AG09319 (cell line): ENCODE measurements around the gene SYT9.

ENCODE experiments used
- DNase-seq: peaks from one replicate; pipeline ENCODE4 v3.0.0-alpha.2; 2010; ENCODE audit warnings: low read depth; ENCODE audit errors: extremely low read depth
- TF ChIP-seq, protein P1 (sequence below): IDR thresholded peaks from 2 replicates; pipeline ENCODE4 v1.5.1; 2011; ENCODE audit warnings: low read depth, mild to moderate bottlenecking, inconsistent platforms, low read length, moderate library complexity

Gene SYT9

DNA sequence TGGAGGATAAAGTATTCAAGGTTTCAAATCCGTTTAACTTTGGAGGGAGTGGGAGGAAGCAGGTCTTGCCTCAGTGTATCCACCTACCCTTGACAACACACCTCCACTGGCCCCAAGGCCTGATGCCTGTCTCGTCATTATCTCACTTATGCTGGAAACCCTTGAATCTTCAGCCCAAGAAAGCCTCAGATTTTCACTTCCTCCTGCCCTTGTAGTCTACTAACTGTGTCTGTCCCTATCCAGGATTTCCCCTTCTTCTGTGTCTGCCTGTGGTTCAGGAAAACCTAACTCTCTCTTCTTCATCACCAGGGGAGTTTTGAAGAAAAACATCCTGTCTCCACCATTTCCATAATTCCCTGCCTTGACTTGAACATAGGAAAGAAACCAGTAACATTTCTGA is 56.1 kb downstream of the SYT9 start:
- TF ChIP-seq, protein P1, sequence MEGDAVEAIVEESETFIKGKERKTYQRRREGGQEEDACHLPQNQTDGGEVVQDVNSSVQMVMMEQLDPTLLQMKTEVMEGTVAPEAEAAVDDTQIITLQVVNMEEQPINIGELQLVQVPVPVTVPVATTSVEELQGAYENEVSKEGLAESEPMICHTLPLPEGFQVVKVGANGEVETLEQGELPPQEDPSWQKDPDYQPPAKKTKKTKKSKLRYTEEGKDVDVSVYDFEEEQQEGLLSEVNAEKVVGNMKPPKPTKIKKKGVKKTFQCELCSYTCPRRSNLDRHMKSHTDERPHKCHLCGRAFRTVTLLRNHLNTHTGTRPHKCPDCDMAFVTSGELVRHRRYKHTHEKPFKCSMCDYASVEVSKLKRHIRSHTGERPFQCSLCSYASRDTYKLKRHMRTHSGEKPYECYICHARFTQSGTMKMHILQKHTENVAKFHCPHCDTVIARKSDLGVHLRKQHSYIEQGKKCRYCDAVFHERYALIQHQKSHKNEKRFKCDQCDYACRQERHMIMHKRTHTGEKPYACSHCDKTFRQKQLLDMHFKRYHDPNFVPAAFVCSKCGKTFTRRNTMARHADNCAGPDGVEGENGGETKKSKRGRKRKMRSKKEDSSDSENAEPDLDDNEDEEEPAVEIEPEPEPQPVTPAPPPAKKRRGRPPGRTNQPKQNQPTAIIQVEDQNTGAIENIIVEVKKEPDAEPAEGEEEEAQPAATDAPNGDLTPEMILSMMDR, result no peak
- no peak for DNase-seq

- no peak for DNase-seq
- TF ChIP-seq, protein P1, result no peak
Measured at GRCh38 chr11:7311903-7312302, 60.2 kb downstream of the SYT9 start.

DNA sequence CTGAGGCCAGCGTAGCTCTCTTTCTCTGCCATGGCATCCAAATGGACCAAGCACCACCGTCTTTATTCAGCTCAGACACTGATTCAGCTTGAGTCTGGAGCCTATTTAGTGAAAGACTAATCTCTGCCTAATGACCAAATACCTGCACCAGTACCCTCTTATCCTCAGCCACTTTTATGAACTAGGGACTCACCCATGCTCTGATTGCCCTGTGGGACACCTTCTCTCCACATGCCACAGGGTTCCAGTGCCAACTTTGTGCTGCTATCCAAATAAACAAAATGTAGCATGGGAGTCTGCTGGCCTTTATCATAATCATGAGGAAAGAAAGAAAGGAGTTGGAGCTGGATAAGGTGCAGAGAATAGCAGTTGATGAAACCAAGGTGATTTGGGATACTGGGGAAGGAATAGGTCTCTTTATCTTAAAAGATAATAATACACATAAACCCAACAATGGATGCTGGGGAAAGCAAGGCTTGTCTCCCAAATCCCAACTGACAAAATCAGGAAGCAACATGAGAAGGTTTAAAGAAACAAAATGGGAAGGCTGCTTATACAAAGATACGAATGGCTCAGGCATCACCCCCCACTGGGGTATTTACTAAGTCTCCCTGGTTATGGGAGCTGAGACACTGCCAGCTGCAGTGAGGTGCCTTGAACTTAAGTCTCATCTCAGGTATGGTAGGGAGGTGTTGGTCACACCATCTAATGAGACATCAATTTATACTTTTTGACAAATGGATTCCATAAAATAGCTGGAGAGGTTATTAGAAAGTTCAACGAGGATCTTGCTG is 63.3 kb downstream of the SYT9 start:
- no peak for DNase-seq
- TF ChIP-seq, protein P1, result no peak

- no peak for DNase-seq
- TF ChIP-seq, protein P1, result no peak
Measured at GRCh38 chr11:7319501-7319900, 67.8 kb downstream of the SYT9 start.

- DNase-seq, result no peak
- TF ChIP-seq, protein P1, result no peak
Measured at GRCh38 chr11:7320306-7320705, 68.6 kb downstream of the SYT9 start.

DNA sequence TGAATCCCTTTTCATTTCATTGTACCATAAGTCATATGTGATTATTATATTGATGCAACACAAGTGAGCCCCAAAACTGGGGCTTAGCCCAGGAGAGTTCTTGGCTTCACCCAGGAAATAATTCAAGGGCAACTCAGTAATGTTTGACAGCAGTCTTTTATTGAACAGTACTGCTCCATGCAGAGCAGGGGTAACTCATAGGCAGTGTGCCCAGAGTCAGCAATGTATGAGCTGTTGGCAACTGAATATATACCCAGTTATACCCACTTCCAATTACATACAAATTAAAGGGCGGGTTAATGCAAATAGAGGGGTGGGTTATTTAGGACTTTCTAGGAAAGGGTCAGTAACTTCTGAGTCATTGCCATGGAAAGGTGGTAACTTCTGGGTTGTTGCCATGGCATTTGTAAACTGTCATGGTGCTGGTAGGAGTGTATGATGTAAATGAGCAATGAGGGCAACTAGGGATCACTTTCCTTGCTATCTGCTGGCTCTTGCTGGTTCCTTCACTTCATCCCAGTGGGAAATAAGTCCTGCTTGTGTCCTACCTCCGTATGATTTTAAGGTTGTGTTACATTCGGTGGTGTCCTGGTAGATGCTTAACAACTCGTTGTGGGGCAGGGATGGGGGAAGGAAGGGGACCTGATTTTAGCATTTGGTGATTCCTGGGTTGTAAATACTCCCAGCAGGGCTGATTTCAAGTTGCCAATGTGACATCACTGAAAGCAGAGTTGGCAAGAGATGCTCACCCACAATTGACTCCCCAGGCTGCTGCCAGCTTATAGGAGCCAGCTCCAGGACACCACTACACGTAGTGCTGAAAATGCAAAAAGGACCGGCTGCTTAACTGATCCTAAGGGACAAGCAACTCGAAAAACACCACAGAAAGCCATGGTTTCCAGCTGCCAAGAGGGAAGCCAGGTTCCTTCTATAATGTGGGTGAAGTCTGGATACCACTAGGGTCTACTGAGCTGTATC is 70.1 kb downstream of the SYT9 start:
- DNase-seq, result no peak
- TF ChIP-seq, protein P1, result no peak

DNA sequence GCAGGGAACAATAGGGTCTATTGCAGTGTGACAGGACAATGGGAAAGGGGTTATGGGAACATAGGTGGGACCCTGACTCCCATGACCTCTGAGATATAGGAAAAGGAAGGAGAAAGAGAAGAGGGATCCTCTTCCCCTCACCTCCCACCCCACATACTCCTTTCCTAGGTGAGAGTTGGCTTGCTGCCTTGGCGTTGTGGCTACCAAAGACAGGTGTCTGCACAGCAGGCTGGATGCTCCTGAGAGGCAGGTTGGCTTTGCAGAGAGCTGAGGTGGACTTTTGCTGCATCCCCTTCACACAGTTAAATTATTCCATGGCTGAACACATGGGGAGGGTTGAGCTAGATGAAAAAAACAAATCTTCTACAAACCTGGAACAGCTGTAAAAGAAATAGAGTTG is 80.7 kb downstream of the SYT9 start:
- TF ChIP-seq, protein P1, result no peak
- DNase-seq, result no peak
